NCI-H187 (cell line): ENCODE measurements around the gene CEACAM7.

ENCODE experiments used
- DNase-seq, 2 experiments: peaks; one replicate each; lab custom pipeline; 2025; lab: John Stamatoyannopoulos, UW

Gene CEACAM7

DNA sequence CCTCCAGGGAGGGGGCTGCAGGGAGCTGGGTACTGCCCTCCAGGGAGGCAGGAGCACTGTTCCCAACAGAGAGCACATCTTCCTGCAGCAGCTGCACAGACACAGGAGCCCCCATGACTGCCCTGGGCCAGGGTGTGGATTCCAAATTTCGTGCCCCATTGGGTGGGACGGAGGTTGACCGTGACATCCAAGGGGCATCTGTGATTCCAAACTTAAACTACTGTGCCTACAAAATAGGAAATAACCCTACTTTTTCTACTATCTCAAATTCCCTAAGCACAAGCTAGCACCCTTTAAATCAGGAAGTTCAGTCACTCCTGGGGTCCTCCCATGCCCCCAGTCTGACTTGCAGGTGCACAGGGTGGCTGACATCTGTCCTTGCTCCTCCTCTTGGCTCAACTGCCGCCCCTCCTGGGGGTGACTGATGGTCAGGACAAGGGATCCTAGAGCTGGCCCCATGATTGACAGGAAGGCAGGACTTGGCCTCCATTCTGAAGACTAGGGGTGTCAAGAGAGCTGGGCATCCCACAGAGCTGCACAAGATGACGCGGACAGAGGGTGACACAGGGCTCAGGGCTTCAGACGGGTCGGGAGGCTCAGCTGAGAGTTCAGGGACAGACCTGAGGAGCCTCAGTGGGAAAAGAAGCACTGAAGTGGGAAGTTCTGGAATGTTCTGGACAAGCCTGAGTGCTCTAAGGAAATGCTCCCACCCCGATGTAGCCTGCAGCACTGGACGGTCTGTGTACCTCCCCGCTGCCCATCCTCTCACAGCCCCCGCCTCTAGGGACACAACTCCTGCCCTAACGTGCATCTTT lies 12.5 kb upstream of the CEACAM7 start:
- DNase-seq = no peak

GRCh38 chr19:41699968-41700323 lies 11.9 kb upstream of the CEACAM7 start:
- no peak for DNase-seq

DNA sequence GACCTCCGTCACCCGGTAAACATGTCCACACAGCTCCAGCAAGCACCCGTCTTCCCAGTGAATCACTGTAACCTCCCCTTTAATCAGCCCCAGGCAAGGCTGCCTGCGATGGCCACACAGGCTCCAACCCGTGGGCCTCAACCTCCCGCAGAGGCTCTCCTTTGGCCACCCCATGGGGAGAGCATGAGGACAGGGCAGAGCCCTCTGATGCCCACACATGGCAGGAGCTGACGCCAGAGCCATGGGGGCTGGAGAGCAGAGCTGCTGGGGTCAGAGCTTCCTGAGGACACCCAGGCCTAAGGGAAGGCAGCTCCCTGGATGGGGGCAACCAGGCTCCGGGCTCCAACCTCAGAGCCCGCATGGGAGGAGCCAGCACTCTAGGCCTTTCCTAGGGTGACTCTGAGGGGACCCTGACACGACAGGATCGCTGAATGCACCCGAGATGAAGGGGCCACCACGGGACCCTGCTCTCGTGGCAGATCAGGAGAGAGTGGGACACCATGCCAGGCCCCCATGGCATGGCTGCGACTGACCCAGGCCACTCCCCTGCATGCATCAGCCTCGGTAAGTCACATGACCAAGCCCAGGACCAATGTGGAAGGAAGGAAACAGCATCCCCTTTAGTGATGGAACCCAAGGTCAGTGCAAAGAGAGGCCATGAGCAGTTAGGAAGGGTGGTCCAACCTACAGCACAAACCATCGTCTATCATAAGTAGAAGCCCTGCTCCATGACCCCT lies 11.3 kb upstream of the CEACAM7 start:
- no peak for DNase-seq

DNA sequence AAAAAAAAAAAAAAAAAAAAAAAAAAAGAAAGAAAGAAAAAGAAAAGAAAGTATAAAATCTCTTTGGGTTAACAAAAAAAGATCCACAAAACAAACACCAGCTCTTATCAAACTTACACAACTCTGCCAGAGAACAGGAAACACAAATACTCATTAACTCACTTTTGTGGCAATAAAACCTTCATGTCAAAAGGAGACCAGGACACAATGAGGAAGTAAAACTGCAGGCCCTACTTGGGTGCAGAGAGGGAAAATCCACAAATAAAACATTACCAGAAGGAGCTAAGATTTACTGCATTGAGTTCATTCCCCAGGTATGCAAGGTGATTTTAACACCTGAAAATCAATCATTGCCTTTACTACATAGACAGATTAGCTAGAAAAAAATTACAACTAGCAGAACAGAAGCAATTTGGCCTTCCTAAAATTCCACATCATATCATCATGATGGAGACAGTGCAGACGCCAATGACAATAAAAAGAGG lies 10.7 kb upstream of the CEACAM7 start:
- no peak for DNase-seq

GRCh38 chr19:41697198-41697855 lies 9.3 kb upstream of the CEACAM7 start:
- DNase-seq = no peak

DNA sequence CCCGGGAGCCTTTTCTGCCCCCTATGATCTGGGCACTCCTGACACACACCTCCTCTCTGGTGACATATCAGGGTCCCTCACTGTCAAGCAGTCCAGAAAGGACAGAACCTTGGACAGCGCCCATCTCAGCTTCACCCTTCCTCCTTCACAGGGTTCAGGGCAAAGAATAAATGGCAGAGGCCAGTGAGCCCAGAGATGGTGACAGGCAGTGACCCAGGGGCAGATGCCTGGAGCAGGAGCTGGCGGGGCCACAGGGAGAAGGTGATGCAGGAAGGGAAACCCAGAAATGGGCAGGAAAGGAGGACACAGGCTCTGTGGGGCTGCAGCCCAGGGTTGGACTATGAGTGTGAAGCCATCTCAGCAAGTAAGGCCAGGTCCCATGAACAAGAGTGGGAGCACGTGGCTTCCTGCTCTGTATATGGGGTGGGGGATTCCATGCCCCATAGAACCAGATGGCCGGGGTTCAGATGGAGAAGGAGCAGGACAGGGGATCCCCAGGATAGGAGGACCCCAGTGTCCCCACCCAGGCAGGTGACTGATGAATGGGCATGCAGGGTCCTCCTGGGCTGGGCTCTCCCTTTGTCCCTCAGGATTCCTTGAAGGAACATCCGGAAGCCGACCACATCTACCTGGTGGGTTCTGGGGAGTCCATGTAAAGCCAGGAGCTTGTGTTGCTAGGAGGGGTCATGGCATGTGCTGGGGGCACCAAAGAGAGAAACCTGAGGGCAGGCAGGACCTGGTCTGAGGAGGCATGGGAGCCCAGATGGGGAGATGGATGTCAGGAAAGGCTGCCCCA lies 8.5 kb upstream of the CEACAM7 start:
- DNase-seq = no peak

DNA sequence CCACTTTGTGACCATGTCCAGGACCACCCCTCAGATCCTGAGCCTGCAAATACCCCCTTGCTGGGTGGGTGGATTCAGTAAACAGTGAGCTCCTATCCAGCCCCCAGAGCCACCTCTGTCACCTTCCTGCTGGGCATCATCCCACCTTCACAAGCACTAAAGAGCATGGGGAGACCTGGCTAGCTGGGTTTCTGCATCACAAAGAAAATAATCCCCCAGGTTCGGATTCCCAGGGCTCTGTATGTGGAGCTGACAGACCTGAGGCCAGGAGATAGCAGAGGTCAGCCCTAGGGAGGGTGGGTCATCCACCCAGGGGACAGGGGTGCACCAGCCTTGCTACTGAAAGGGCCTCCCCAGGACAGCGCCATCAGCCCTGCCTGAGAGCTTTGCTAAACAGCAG lies 7.7 kb upstream of the CEACAM7 start:
- no peak for DNase-seq

DNA sequence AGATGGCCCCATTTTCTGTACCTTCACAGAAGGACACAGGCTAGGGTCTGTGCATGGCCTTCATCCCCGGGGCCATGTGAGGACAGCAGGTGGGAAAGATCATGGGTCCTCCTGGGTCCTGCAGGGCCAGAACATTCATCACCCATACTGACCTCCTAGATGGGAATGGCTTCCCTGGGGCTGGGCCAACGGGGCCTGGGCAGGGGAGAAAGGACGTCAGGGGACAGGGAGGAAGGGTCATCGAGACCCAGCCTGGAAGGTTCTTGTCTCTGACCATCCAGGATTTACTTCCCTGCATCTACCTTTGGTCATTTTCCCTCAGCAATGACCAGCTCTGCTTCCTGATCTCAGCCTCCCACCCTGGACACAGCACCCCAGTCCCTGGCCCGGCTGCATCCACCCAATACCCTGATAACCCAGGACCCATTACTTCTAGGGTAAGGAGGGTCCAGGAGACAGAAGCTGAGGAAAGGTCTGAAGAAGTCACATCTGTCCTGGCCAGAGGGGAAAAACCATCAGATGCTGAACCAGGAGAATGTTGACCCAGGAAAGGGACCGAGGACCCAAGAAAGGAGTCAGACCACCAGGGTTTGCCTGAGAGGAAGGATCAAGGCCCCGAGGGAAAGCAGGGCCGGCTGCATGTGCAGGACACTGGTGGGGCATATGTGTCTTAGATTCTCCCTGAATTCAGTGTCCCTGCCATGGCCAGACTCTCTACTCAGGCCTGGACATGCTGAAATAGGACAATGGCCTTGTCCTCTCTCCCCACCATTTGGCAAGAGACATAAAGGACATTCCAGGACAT lies 7.0 kb upstream of the CEACAM7 start:
- no peak for DNase-seq

DNA sequence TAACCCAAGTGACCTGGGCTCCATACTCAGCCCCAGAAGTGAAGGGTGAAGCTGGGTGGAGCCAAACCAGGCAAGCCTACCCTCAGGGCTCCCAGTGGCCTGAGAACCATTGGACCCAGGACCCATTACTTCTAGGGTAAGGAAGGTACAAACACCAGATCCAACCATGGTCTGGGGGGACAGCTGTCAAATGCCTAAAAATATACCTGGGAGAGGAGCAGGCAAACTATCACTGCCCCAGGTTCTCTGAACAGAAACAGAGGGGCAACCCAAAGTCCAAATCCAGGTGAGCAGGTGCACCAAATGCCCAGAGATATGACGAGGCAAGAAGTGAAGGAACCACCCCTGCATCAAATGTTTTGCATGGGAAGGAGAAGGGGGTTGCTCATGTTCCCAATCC lies 6.1 kb upstream of the CEACAM7 start:
- no peak for DNase-seq

DNA sequence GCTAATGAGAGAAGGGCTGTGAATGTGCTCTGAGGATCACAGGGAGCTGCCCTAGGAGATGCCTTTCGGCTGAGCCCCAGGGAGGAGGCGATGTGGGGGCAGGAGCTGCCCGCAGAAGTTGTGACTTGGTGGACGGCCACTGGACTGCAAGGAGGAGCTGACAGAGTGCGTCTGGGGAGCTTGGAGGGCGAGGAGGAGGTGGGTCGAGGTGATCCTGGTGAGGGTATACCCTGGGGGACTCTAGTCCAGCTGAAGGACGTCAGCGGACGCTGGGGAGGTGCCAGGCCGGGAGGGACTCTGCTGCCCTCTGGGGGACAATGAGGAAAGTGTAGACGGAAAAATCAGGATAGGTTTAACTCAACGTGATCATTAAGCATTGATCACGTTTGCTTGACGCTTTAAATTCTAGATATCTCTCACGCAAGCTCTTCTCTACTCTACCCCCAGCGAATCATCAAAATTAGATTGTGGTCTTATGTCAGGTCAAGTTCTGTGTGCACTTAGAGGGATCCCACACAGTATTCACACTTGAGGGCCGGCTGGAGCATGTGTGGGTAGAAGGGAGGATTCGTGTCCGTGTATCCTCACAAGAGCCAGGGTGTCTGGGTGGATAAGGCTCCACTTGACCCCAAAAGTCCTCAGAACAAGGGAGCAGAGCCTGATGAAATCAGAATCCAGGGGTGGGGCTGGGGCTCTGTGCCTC lies 3.3 kb upstream of the CEACAM7 start:
- no peak for DNase-seq

DNA sequence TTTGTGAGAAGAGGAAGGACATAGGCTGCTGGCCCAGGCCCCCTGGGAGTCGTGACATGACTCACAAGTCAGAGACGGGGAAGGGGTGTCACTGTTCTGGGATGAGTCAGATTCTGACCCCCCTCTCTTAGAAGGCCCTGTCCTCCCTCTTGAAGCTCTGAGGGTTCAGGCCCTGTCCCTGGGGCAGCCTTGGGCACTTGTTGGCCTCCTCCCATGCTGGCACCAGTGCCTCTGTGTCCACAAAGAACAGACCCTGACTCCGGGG lies 2.7 kb upstream of the CEACAM7 start:
- DNase-seq = no peak

DNA sequence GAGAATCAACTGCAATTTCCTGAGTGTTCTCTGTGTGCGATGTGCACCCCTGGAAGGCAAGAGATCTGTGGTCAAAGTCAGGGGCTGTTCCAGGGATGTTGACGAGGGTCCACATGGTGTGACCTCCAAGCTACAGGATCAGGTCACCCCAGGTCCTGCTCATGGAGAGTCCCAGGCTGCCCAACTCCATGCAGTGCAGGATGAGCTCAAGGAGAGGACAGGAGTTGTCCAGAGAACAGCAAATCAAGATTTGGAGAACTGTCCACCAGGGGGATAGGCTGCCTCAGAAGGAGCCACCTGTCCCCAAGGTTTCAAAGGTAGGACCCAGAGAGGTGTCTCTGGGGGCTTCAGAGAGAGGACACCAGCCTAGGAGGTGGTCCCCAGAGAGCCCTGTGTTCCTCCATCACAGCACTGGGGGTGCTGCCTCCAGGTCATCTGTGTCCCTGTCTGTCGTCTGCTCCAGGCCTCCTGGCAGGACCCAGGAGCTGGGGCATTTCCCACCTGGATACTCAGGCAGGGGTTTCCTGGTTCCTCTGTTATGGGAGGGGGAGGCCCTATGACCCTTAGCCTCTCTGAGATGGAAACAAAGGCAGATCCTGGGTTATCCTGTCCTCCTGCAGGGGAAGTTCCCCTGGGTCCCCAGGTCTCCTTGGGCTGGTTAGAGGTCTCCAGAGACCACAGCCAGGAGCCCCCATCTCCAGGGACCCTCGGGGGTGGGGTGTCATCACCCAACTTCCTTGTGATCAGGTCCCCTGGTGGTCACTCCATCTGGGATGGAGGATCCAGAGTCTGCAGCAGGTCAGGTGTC lies 2.1 kb upstream of the CEACAM7 start:
- DNase-seq = no peak

- no peak for DNase-seq
These were observed 617 bp upstream of the CEACAM7 start for GRCh38 chr19:41688687-41689086.

GRCh38 chr19:41687419-41687818 lies 651 bp downstream of the CEACAM7 start:
- DNase-seq = no peak

DNA sequence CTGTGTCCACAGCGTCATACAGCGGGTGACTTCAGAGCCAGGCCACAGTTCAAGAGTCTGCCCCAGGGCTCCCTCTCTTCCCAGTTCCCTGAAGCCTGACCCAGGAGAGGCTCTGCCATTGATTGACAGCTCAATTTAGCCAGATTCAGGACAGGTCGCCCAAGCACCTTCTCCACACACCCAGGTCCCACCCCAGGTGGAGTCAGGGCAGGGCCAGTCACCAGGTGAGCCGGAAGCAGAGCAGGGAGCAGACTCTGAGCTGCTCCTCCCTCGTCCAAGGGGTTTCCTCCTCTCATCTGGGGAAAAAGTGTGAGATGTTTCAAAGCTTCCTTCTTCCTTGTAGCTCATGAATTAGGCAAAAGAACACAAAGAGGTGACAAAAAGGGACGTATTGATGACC lies 5.6 kb downstream of the CEACAM7 start:
- DNase-seq = no peak

- DNase-seq = no peak
These were observed 16.6 kb downstream of the CEACAM7 start for GRCh38 chr19:41671486-41671885.

DNA sequence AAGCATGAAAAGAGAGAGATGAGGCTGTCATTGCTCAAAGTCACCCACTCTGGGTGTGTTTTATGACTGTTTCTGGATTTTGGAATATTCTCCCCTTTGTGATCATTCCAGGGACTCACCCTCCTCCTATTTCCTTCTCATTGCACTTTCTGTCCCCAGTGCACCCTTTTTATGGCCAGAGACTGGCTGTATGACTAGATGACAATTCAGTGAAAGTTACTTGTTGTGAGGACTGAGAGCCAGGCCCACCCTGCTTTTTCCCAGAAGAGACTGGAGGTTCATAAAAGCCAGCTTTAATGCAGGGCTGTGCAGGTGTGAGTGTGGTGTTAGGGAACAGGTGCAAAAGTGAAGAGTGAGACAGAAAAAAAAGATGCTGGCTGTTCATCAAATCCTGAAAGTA lies 17.3 kb downstream of the CEACAM7 start:
- DNase-seq = no peak

- DNase-seq = no peak
These were observed 19.8 kb downstream of the CEACAM7 start for GRCh38 chr19:41668315-41668714.

DNA sequence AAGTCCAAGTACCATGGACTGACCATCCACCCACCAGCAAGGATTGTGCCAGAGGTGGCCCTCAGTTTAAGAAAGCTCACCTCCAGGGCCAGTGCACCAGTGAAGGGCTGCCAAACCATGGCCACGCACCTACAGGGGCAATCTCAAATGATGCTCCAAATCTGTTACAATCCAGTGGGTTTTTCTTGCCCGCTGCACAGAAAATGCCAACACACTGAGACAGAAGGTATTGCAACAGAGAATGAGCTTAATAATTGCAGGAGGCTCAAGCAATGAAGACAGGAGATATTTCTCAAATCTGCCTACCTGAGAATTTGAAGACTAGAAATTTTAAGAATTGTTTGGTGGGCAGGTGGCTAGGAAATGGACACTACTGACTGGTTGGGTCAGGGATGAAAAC lies 22.0 kb downstream of the CEACAM7 start:
- no peak for DNase-seq

GRCh38 chr19:41657157-41657556 lies 30.9 kb downstream of the CEACAM7 start:
- DNase-seq = no peak
